GM23338 (cell line): Measurements from ENCODE around the gene PRPF31.

Source experiments
- CREB1 ChIP-seq: fragments of 250-450 bp; sonication (Bioruptor Pico); IDR thresholded peaks from 2 replicates; pipeline ENCODE4 v1.5.0; 2020; ENCODE audit warnings: low read depth, mild to moderate bottlenecking, moderate library complexity
- CTCF ChIP-seq, 2 experiments: fragments of 200-600 bp in 1 of 2; sonication (generic) in 1 of 2; conservative IDR thresholded peaks; 2 replicates each; pipeline versions ENCODE4 v1.5.1 to v1.6.1; 2016 to 2017; ENCODE audit warnings: antibody characterized with exemption in 2 of 2, low read depth in 2 of 2, mild to moderate bottlenecking in 2 of 2, moderate library complexity in 1 of 2
- EZH2 ChIP-seq: fragments of 200-600 bp; sonication (generic); IDR thresholded peaks from one replicate; pipeline ENCODE4 v1.8.0; 2017; ENCODE audit warnings: antibody characterized with exemption, mild to moderate bottlenecking, low read depth; ENCODE audit not compliant: unreplicated experiment
- EZH2phosphoT487 ChIP-seq: fragments of 200-600 bp; sonication (generic); IDR thresholded peaks from one replicate; pipeline ENCODE4 v1.8.1; 2018; ENCODE audit warnings: antibody characterized with exemption; ENCODE audit not compliant: unreplicated experiment
- JUNB ChIP-seq: IDR thresholded peaks from one replicate; pipeline ENCODE4 v1.6.1; 2016; ENCODE audit warnings: antibody characterized with exemption; ENCODE audit not compliant: unreplicated experiment
- NANOG ChIP-seq: IDR thresholded peaks from 2 replicates; pipeline ENCODE4 v1.6.1; 2016; ENCODE audit warnings: antibody characterized with exemption, borderline replicate concordance
- POLR2AphosphoS5 ChIP-seq: IDR thresholded peaks from 2 replicates; pipeline ENCODE4 v1.6.1; 2016; ENCODE audit warnings: antibody characterized with exemption, low read depth
- REST ChIP-seq: IDR thresholded peaks from one replicate; pipeline ENCODE4 v1.6.1; 2018; ENCODE audit warnings: antibody characterized with exemption; ENCODE audit not compliant: unreplicated experiment
- ZNF462 ChIP-seq: fragments of 250-450 bp; sonication (Bioruptor Pico); IDR thresholded peaks from 2 replicates; pipeline ENCODE4 v1.5.0; 2020; ENCODE audit warnings: mild to moderate bottlenecking, moderate library complexity

GRCh38 chr19:54102421-54103169 lies 13.0 kb upstream of the PRPF31 start, which contains the start of gene NDUFA3:
- TF ChIP-seq CTCF (conservative IDR thresholded peaks at IDR 0.05; ENCODE audit: low read depth in 2 of 2) (no peak), POLR2AphosphoS5 (peak; percentile 91), JUNB (no peak), EZH2 (no peak), REST (no peak), CREB1 (peak; percentile 74), EZH2phosphoT487 (no peak), ZNF462 (CRISPR knock-in tag) (no peak), NANOG (no peak)
